NCI-H82 treated with DMSO at 0.1 percent for 48 hours (cell line): ENCODE measurements around the gene POLR2E.

Source experiments
- DNase-seq: peaks from one replicate; lab custom pipeline; 2025; ENCODE audit not compliant: unreplicated experiment; lab: John Stamatoyannopoulos, UW

Gene POLR2E

DNA sequence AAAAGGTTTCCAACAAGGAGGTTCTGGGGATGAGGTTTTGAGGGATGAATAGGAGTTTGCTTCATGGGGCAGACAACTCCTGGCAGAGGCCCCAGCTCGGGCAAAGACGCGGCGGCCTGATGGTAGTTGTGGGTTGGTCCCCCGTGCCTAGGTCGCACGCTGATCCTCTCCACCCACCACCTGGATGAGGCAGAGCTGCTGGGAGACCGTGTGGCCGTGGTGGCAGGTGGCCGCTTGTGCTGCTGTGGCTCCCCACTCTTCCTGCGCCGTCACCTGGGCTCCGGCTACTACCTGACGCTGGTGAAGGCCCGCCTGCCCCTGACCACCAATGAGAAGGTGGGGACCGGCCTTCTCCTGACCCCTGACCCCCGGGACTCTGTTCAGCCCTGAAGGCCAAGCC, 43.4 kb downstream of the POLR2E start:
- no peak for DNase-seq

DNA sequence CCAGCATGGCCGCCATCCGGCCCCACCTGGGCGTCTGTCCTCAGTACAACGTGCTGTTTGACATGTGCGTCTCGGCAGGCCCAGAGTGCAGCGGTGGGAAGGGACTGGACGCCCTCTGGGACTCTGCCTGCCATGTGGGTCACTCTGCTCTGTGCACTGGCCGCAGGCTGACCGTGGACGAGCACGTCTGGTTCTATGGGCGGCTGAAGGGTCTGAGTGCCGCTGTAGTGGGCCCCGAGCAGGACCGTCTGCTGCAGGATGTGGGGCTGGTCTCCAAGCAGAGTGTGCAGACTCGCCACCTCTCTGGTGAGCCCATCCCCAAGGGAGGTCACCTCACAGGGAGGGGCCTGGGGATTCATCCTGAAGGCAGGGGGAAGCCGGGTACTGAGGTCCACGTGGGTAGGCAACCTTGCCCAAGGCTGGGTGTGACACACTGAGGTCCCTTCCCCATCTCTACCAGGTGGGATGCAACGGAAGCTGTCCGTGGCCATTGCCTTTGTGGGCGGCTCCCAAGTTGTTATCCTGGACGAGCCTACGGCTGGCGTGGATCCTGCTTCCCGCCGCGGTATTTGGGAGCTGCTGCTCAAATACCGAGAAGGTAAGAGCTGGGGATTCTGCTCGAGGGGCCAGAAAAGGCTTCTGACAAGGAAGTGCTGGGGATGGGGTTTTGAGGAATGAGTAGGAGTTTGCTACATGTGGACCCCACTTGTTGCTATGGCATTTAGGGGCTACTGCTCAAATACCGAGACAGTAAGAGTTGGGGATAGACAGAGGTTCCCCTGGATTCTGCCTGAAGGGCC, 44.0 kb downstream of the POLR2E start:
- no peak for DNase-seq

DNA sequence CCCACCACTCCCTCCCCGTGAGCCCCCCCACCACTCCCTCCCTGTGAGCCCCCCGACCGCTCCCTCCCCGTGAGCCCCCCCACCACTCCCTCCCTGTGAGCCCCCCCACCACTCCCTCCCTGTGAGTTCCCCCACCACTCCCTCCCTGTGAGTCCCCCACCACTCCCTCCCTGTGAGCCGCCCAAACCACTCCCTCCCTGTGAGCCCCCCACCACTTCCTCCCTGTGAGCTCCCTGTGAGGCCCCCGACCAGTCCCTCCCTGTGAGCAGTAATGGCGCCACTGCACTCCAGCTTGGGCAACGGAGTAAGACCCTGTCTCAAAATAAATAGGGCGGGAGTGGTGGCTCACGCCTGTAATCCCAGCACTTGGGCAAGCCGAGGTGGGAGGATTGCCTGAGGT, 45.4 kb downstream of the POLR2E start:
- DNase-seq: no peak

DNA sequence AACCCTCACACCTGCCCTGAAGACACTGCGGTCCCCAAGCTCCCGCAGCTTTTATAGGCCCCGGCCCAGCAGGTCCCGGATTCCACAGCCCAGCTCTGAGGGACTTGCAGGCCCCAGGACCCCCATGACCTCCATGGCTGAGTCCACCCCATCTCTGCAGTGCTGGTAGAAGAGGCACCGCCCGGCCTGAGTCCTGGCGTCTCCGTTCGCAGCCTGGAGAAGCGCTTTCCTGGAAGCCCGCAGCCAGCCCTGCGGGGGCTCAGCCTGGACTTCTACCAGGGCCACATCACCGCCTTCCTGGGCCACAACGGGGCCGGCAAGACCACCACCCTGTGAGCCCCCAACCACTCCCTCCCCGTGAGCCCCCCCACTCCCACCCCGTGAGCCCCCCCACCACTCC, 46.1 kb downstream of the POLR2E start:
- DNase-seq: no peak

DNA sequence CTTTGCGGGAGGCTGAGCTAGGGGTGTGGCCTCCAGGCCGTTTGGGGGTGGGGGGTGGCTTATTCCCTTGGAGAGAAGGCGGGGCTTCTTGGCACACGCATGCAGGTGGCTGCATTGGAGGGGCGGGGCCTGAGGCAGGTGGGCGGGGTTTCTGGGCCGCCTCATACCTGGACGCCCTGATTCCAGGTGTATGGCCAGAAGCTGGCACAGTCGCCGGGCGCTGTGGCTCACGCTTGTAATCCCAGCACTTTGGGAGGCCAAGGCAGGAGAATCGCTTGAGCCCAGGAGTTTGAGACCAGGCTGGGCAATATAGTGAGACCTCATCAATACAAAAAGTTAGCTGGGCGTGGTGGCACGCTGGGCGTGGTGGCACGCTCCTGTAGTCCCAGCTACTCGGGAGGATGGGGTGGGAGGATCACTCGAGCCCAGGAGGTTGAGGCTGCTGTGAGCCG, 47.5 kb downstream of the POLR2E start:
- no peak for DNase-seq

DNA sequence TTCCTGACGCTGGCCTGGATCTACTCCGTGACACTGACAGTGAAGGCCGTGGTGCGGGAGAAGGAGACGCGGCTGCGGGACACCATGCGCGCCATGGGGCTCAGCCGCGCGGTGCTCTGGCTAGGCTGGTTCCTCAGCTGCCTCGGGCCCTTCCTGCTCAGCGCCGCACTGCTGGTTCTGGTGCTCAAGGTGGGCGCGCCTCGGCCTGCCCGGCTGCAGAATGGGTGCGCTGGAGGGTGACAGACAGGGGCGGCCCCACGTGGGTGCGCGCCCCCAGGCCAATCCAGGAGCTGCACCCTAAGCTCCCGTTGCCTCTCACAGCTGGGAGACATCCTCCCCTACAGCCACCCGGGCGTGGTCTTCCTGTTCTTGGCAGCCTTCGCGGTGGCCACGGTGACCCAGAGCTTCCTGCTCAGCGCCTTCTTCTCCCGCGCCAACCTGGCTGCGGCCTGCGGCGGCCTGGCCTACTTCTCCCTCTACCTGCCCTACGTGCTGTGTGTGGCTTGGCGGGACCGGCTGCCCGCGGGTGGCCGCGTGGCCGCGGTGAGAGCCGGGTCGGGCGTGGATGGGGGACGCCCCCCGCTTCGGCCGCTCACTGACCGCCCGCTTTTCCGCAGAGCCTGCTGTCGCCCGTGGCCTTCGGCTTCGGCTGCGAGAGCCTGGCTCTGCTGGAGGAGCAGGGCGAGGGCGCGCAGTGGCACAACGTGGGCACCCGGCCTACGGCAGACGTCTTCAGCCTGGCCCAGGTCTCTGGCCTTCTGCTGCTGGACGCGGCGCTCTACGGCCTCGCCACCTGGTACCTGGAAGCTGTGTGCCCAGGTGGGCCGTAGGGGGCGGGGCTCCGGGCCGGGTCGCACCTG, 48.1 kb downstream of the POLR2E start:
- DNase-seq: no peak

DNA sequence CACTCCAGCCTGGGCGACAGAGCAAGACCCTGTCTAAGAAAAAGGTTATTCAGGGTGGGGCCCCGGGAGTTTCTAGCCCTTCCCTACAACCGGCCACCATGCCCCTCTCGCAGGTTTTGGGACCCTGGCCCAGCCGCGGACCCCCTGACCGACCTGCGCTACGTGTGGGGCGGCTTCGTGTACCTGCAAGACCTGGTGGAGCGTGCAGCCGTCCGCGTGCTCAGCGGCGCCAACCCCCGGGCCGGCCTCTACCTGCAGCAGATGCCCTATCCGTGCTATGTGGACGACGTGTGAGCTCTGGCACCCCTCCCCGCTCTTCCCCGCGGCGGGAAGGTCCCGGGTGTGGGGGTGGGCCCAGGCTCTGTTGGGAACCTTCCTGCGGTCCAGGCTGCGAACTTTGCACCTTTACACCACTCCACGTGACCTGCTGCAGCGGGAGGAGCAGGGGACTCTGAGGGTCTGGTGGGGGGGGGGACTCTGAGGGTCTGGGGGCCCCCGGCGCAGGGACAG, 49.0 kb downstream of the POLR2E start:
- no peak for DNase-seq

DNA sequence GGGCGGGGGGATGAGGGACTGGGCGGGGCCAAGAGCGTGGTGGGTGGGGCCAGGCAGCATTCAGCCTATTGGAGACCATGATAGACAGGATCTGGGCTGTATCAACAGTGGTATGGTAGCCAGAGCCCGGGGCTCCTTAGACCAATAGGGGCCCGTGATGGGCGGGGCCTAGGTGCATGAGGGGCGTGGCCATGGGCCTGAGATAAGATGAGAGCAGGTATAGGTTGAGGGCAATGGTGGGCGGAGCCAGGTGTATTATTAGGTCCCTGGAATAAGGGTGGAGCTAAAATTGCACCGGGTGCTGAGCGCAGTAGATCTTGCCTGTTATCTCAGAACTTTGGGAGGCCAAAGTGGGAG, 50.0 kb downstream of the POLR2E start:
- DNase-seq: no peak

DNA sequence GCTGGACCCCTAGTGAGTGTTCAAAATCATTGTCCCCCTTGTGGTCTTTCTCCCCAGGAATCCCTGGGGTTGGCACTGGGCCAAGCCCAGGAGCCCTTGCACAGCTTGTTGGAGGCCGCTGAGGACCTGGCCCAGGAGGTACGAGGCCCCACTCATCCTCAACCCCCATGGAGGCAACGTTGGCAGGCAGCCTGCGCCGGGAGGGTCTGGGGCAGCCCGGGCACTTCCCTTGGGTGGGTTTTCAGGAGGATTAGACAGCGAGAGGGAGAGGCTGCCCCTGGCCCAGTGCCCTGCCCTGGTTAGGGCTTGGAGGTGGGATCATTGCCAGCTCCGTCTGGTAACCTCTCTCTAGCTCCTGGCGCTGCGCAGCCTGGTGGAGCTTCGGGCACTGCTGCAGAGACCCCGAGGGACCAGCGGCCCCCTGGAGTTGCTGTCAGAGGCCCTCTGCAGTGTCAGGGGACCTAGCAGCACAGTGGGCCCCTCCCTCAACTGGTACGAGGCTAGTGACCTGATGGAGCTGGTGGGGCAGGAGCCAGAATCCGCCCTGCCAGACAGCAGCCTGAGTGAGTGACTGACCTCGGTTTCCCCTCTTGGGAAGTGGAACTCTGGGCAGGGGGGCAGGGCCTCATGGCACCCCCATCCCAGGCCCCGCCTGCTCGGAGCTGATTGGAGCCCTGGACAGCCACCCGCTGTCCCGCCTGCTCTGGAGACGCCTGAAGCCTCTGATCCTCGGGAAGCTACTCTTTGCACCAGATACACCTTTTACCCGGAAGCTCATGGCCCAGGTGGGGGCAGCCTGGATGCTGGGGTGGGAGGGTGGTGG, 52.3 kb downstream of the POLR2E start:
- DNase-seq: no peak

DNA sequence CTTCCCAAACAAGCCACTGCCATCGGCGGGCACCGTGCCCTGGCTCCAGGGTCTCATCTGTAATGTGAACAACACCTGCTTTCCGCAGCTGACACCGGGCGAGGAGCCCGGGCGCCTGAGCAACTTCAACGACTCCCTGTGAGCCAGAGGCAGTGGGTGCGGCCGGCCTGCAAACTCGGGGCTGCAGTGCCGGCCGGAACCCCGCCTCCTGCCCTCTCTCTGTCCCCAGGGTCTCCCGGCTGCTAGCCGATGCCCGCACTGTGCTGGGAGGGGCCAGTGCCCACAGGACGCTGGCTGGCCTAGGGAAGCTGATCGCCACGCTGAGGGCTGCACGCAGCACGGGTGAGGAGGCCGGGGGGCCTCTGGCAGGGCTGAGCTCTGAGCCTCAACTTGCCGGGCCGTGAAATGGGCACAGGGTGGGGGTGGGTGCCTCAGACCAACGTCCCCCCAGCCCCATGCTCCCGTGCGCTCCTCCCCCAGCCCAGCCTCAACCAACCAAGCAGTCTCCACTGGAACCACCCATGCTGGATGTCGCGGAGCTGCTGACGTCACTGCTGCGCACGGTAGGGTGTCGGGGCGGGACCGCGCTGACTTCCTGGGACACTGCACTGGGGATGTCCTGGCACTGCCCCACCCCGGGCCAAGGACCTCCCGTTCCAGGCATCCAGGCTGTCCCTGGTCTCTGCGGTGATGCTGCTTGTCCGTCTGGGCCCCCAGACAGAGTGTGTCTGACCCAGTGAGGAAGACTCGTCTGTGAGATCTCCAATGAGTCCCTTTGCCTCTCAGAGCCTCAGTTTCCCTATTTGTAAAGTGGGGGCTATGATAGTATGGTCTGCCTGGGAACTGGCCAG, 53.1 kb downstream of the POLR2E start:
- no peak for DNase-seq

DNA sequence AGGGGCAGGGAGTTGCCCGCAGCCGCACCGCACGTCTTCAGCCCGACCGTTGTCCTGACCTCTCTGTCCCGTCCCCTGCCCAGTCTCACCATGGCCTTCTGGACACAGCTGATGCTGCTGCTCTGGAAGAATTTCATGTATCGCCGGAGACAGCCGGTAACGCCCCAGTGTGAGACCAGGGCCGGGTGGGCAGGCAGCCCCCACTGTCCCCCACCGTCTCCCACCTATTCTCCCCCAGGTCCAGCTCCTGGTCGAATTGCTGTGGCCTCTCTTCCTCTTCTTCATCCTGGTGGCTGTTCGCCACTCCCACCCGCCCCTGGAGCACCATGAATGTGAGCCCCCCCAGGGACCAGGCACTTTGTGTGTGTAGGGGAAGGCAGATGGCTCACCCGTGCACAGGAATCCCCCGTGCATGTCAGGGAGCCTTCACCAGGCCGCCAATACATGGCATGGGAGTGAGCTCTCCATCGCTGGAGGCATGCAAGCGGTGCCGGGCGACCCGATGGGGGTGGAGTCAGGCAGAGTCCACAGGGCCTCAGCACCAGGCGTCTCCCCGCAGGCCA, 53.8 kb downstream of the POLR2E start:
- DNase-seq: no peak

DNA sequence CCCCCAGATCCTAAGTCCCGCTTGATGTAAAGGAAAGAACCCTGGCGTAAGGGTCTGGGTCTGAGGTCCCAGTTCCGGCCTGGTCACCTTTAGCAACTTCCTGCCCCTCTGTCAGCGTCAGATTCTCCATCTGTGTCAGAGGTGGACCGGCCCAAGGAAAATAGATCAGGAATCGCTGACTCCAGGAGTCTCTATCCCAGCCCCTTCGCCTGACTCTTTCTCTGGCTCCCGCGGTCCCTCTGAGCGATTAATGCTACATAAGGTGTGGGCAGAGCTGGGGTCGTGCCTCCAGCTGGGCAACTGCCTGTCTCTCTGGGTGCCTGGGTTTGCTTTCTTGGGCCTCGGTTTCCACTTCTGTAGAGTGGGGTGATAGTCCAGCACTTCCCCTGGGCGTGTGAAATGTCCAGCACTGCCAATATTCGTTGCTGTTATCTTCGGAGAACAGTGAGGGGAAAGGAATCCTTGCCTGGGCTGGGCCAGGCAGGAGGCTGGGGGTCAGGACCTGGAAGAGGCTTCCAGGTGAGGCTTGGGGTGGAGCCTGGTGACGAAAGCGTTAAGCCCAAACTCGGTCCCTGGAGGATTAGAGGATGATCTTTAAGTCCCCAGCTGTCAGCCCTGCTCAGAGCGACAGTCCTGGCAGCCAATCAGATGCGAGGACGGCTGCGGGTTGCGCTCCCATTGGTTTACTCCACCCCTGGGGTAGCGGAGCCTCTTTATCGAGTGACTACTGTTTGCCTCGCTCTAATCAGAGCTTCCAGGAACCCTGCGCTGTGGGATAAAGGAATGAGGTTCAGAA, 54.5 kb downstream of the POLR2E start:
- peak; percentile 89 for DNase-seq

DNA sequence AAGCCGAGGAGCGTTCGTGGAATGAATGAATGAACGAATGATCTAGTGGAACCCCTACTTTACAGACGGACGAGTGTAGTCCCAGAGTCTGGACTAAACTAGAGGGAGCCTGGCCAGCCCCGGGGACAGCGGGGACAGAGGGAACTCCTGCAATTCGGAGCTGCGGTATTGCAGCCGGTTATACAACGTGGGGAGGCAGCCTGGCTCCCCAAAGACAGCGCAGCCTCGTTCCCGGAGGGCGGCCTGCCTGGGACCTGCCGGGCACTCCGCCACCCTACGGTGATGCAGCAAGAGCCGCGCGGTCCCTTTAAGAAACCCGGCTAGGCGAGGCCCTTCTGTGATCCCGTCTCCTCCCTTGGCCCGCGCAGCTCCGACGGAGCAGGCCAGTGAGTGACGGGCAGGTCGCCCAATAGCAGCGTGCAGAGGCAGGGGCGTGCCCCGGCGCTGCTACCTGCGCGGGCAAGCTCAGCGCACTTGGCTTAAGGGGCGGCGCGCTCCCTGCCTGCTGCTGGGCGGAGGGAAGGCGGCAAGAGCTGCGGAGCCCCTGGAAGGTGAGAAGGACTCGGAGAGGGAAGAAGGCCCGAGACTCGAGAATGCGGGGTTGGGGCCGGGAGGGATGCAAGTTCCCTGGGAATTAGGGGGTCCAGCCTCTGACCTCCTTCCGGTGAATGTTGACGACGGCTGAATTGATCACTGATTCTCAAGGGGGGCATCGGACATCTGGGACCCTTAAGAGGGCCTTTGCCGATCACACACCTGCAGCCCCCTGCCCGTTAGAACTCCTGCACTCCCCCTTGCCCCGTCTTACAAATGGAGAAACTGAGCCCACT, 55.3 kb downstream of the POLR2E start, which contains the start of gene ABCA7:
Gene ABCA7 (plus strand): TSS at position 462 of the 830 bp plus-strand sequence. CDS start 1,255 bp downstream, outside the sequence.
- DNase-seq: peak; percentile 89

DNA sequence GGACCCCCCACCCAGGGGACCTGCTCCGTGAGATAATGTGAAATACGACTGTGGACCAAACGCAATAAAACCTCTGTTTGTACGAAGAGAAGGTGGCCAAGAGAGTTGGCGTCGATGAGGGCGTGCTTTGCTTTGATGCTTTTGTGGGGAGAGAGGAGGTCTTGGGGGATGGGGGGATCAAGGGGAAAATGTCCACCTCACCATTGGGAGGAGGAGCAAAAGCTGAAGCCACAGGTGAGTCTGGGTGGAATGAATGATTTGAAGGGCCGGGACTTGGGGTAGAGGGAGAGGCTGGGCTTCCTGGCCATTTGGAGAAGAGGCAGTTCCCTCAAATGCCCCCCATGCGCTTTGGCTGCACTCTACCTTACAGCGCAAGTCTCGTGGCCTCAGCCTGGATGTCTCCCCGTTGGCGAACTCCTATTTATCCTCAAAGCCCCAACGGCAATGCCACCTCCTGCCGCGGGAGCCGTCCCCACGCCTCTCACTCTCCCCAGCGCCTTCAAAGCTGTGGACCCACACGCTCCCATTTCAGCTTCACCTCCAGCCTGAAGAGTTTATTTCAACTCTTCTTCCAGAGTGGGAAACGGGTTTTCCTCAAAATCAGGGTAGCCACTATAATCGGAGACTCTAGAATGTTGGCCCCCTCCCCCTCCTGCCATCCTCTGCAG, 56.1 kb downstream of the POLR2E start:
- no peak for DNase-seq

DNA sequence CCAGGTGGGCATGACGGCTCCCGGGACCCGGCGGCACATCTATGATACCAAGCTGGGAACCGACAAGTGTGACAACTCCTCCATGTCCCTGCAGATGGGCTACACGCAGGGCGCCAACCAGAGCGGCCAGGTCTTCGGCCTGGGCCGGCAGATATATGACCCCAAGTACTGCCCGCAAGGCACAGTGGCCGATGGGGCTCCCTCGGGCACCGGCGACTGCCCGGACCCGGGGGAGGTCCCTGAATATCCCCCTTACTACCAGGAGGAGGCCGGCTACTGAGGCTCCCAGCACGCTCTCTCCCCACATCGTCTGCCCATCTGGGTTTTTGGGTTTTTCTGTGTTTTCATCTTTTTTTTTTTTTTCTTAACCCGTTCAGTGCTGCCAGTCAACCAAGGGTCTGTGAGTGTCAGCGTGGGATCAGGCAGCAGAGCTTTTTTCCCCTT, 57.5 kb downstream of the POLR2E start:
- DNase-seq: no peak
